ENCODE data around the gene SCAMP5.

- TF ChIP-seq GATA2 (IDR thresholded peaks at IDR 0.05; ENCODE audit: low read depth, low read length) (no peak), GATA3 (IDR thresholded peaks at IDR 0.05; ENCODE audit: low read depth, low read length) (no peak)
Observed at GRCh38 chr15:75063889-75064288, 68.5 kb downstream of the SCAMP5 start.
